Pancreas (tissue), 10 donors: ENCODE data around the gene INSR. TPM values are rescaled to one million over a fixed set of nuclear protein-coding genes. Genes with fewer than 3 reads are reported as not detected.

Experiments used
- ATAC-seq, 4 donors: fragments of 200-7000 bp; cut with Tn5 transposase; one replicate each; pipeline versions ENCODE4 v1.8.0 to v1.9.1; 2020; ENCODE audit warnings: mild to moderate bottlenecking in 4 of 4, moderate library complexity in 4 of 4
- DNase-seq, 6 donors: peaks; one replicate each; pipeline ENCODE4 v3.0.0-alpha.2; 2020
- FAIRE-seq: peaks from 2 replicates; lab custom pipeline; 2012; peaks lifted over from hg19 to GRCh38; lab: Jason Lieb, UNC
- H3K27ac ChIP-seq, 4 donors: fragments of 200-600 bp; sonication (generic); 1 replicate in 3 of 4; 2 replicates in 1 of 4; pipeline versions ENCODE4 v1.5.0 to v1.8.0; 2020
- H3K27me3 ChIP-seq, 4 donors: fragments of 200-600 bp; one replicate each; pipeline ENCODE4 v1.8.0; 2021
- H3K36me3 ChIP-seq, 3 donors: fragments of 200-600 bp; sonication (generic) in 1 of 3; one replicate each; pipeline versions ENCODE4 v1.5.0 to v1.8.0; 2020 to 2021
- H3K4me1 ChIP-seq, 3 donors: fragments of 200-600 bp; one replicate each; pipeline ENCODE4 v1.8.0; 2021
- H3K4me3 ChIP-seq, 4 donors: fragments of 200-600 bp; sonication (generic) in 2 of 4; one replicate each; pipeline versions ENCODE4 v1.5.0 to v1.8.0; 2020 to 2021
- H3K9me3 ChIP-seq, 4 donors: fragments of 200-600 bp; one replicate each; pipeline ENCODE4 v1.8.0; 2021
- CTCF ChIP-seq, 4 donors: fragments of 200-600 bp; sonication (generic) in 3 of 4; IDR thresholded peaks; one replicate each; pipeline versions ENCODE4 v1.5.0 to v1.8.0; 2021; ENCODE audit warnings: antibody characterized with exemption in 4 of 4
- WGBS, 2 donors: extraction: QIAGEN DNeasy Blood & Tissue Kit; methylation state at CpG; one replicate each; pipeline ENCODE4 v1.1.7; 2013; 5-methylcytosine and 5-hydroxymethylcytosine counted together
- intact Hi-C, 3 donors: fragments of 100-400 bp; cut with DNase I; formaldehyde crosslinking; loops; one replicate each; pipeline versions ENCODE4 v1.11.1 to v1.14.2; 2022
- polyA plus RNA-seq, 2 donors: library from polyadenylated mRNA; stranded (reverse); fragments of 200-250 nt; gene quantifications; one replicate each; pipeline ENCODE4 v1.2.3, GENCODE V29; 2013
- total RNA-seq, 6 donors: library from RNA; stranded (reverse); fragmentation: NEBNext Ultra II Directional in 4 of 6; extraction: Animal tissue kit (Norgen Biotek cat#: 25700) in 4 of 6; gene quantifications; one replicate each; pipeline versions ENCODE4 v1.2.1 to v1.2.4, GENCODE V29; 2021 to 2023
- donor health status: healthy with polysubstance abuse.
- donor health status: DM: no; HTN: no; CAD: no; lungs with moderate emphysema.
- donor health status: DM: no; HTN: no; CAD: no.
- donor health status: control.
- donor health status: control.
- donor health status: Bipolar disorder and iron deficiency.
- donor health status: DM: yes; HTN: yes; CAD: no.
- donor health status: DM: no; HTN: no; CAD: no.
- donor health status: DM: no; HTN: no; CAD: no.
- donor health status: DM: yes; HTN: yes; CAD: no.

The INSR gene
- total and polyA plus RNA-seq, 8 donors = 45.1 to 205 (median 120) TPM

- intact Hi-C loops = loop anchor here in 1 of 3 donors (10.0 kb wide), 1 partner anchor 101 kb away; no protein-coding TSS in a partner anchor
- DNase-seq (no peak), ATAC-seq (no peak), FAIRE-seq (no peak)
- no peak overlapping the region for H3K27ac ChIP-seq
- no peaks in the 10 kb centered on the region for H3K9me3 ChIP-seq
- H3K4me1 ChIP-seq = peaks cover 0 to 6% (median 4%) of the 10 kb centered on the region in 3 donors
- TF ChIP-seq CTCF (IDR thresholded peaks at IDR 0.05) = no peak
- WGBS, 2 donors = 71 to 74% methylated on average over 6 of the region's 6 CpGs
- H3K4me3 ChIP-seq = no peak overlapping the region
- H3K36me3 ChIP-seq = no peaks in the 10 kb centered on the region
- H3K27me3 ChIP-seq = no peaks in the 10 kb centered on the region
Observed at GRCh38 chr19:7295912-7296536, 1.8 kb upstream of the INSR start.

- intact Hi-C loops = loop anchor here in 2 of 3 donors (5.0 to 10.0 kb wide), 3 partner anchors 82 to 100 kb away; no protein-coding TSS in a partner anchor
- WGBS, 2 donors = 0 to 2% methylated on average over 42 of the region's 43 CpGs
- Histone ChIP-seq H3K4me3 (peak overlapping the region; percentile 79 to 99 (median 96)), H3K27me3 (no peaks in the 10 kb centered on the region), H3K9me3 (no peaks in the 10 kb centered on the region), H3K27ac (peak overlapping the region; percentile 98 to 99 (median 98)), H3K36me3 (no peaks in the 10 kb centered on the region), H3K4me1 (peaks cover 0 to 6% (median 4%) of the 10 kb centered on the region in 3 donors)
- peak in 3 of 4 donors; percentile 16 to 22 (median 18) for TF ChIP-seq CTCF (IDR thresholded peaks at IDR 0.05)
- no peak for FAIRE-seq
- DNase-seq = peak; percentile 83 to 92 (median 86)
- peak; percentile 66 to 81 (median 76) for ATAC-seq
Observed at GRCh38 chr19:7294558-7295212, 471 bp upstream of the INSR start.

GRCh38 chr19:7292950-7293761, 1.1 kb downstream of the INSR start:
- DNase-seq (peak; percentile 58 to 90 (median 70)), FAIRE-seq (no peak), ATAC-seq (peak; percentile 6 to 37 (median 27))
- peaks cover 0 to 11% (median 4%) of the 10 kb centered on the region in 3 donors for H3K4me1 ChIP-seq
- no peak for TF ChIP-seq CTCF (IDR thresholded peaks at IDR 0.05)
- H3K36me3 ChIP-seq = no peaks in the 10 kb centered on the region
- intact Hi-C loops = loop anchor here in 2 of 3 donors (5.0 to 10.0 kb wide), 3 partner anchors 81 to 98 kb away; no protein-coding TSS in a partner anchor
- H3K27ac ChIP-seq = peak overlapping the region; percentile 98 to 99 (median 98)
- H3K4me3 ChIP-seq = peak overlapping the region; percentile 79 to 99 (median 96)
- no peaks in the 10 kb centered on the region for H3K9me3 ChIP-seq
- no peaks in the 10 kb centered on the region for H3K27me3 ChIP-seq
- 3 to 4% methylated on average over 29 to 54 of the region's 54 CpGs for WGBS, 2 donors

GRCh38 chr19:7292352-7292949, 1.8 kb downstream of the INSR start:
- FAIRE-seq = no peak
- Histone ChIP-seq H3K4me3 (peak overlapping the region; percentile 79 to 99 (median 96)), H3K27me3 (no peaks in the 10 kb centered on the region), H3K4me1 (peaks cover 3 to 11% (median 4%) of the 10 kb centered on the region in 3 donors), H3K27ac (peak overlapping the region; percentile 98 to 99 (median 98)), H3K9me3 (no peaks in the 10 kb centered on the region), H3K36me3 (no peaks in the 10 kb centered on the region)
- WGBS, 2 donors = 27 to 32% methylated on average over 12 of the region's 12 CpGs
- peak in 1 of 6 donors; percentile 24 for DNase-seq
- TF ChIP-seq CTCF (IDR thresholded peaks at IDR 0.05) = no peak
- intact Hi-C loops = loop anchor here in 2 of 3 donors (5.0 to 10.0 kb wide), 3 partner anchors 80 to 98 kb away; no protein-coding TSS in a partner anchor
- ATAC-seq = no peak
